ENCODE data around the gene SLC16A3. TPM values are rescaled to one million over a fixed set of nuclear protein-coding genes. Genes with fewer than 3 reads are reported as not detected.

SLC16A3 gene
- total and polyA plus RNA-seq, 2 of the 4 experiments (the other 2 are of a cell fraction) = 49.1 to 181 TPM

DNA sequence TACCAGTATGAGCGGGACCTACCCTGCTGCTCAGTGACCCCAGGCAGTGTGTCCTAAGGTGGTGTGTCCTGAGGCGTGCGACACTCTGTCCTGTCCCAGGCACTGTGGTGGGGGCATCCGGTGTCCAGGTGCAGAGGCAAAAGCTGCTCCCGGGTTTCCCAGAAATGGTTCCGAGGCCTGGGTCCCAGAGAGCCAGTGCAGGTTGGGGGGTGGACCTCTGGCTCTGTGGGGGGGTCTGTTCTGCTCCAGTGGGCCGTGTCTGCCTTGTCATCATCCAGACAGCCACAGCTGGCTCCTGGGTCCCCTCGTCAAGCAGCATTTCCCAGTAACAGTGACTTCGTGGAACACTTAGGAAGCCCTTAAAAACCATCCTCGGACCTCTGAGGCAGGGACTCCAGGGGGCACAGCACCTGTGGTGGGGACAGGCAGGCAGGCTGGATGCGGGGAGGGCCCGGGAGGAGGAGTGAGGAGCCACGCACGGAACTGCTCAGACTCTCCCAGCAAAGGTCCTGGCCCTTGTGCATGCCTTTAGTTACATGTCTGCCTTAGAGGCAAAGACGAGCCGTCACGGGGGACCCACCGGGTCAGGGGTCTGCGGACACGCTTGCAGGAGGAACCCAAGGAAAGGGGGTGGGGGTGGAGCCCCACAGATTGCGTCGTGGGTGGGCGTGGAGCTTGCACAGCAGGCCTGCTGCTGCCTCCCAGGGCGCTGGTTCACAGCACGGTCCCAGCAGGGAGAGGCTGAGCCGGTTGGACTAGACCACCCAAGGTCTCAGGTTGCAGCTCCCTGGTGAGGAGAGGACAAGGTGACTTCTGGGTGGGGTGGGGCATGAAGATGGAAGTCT, 5.6 kb downstream of the SLC16A3 start:
- H3K4ac ChIP-seq (ENCODE audit: low read depth, low read length) = no peak overlapping the region
- WGBS, 2 experiments (ENCODE audit: extremely low coverage in 2 of 2, insufficient read length in 1 of 2) = 52% methylated on average over 11 of the region's 26 CpGs; no CpG with 5 or more reads in 1 of the 2 experiments
- in situ Hi-C loops (cut with MboI; ENCODE audit: low sequenced_read_pairs) = no loop called here
- peaks cover 53% of the 10 kb centered on the region for H3K36me3 ChIP-seq (ENCODE audit: control insufficient read depth, insufficient read depth, low read length)
- H2AK9ac ChIP-seq (replicated peaks; ENCODE audit: low read depth, low read length, poor library complexity) = peak overlapping the region; percentile 96
- H3K14ac ChIP-seq (replicated peaks; ENCODE audit: low read depth, low read length) = no peak overlapping the region
- H2BK15ac ChIP-seq (ENCODE audit: low read depth, low read length) = no peak overlapping the region
- H3K18ac ChIP-seq (ENCODE audit: low read depth, low read length) = no peak overlapping the region
- H2AFZ ChIP-seq (replicated peaks; ENCODE audit: low read length, poor library complexity) = peak overlapping the region; percentile 39
- BruUV-seq (replicated peaks) = no TSS peak
- dilution Hi-C loops (cut with HindIII; ENCODE audit: low sequenced_read_pairs, unreplicated experiment) = no loop called here
- intact Hi-C loops (cut with micrococcal nuclease) = no loop called here
- no peak overlapping the region for H4K5ac ChIP-seq (ENCODE audit: low read depth, low read length)
- H3K23ac ChIP-seq (ENCODE audit: low read depth, low read length) = peak overlapping the region; percentile 66
- DNase-seq (no peak), ATAC-seq (ENCODE audit: low read depth) (no peak)
- no peak overlapping the region for H4K91ac ChIP-seq (ENCODE audit: insufficient read depth, low read depth, low read length)
- no peak overlapping the region for H2BK120ac ChIP-seq (ENCODE audit: low read depth, low read length)
- H3K79me1 ChIP-seq (ENCODE audit: low read depth in 1 of 2, low read length in 2 of 2) = peaks cover 5 to 68% of the 10 kb centered on the region in 2 experiments; a peak in 3 of 4 replicates
- peak overlapping the region; percentile 12; the same call in 1 of the 2 replicates for H3K4me2 ChIP-seq (ENCODE audit: low read depth, low read length)
- no peak overlapping the region for H3K4me3 ChIP-seq (ENCODE audit: insufficient read depth, low read depth, low read length)
- no peaks in the 10 kb centered on the region for H3K9me3 ChIP-seq (ENCODE audit: control insufficient read depth, insufficient read depth, low read length)
- no peak for TF ChIP-seq BHLHE40 (IDR thresholded peaks at IDR 0.05; ENCODE audit: low read depth, low read length)
- TF ChIP-seq FOS (IDR thresholded peaks at IDR 0.05; ENCODE audit: low read depth, low read length) = no peak
- TF ChIP-seq USF2 (IDR thresholded peaks at IDR 0.05; ENCODE audit: low read depth, low read length) = no peak
- no peak for TF ChIP-seq RFX5 (IDR thresholded peaks at IDR 0.05; ENCODE audit: low read depth, low read length)
- no peak for TF ChIP-seq MXI1 (IDR thresholded peaks at IDR 0.05; ENCODE audit: borderline replicate concordance, low read depth, low read length)
- no peak for TF ChIP-seq RCOR1 (IDR thresholded peaks at IDR 0.05; ENCODE audit: insufficient replicate concordance, low read length)
- no peak for TF ChIP-seq SMC3 (IDR thresholded peaks at IDR 0.05; ENCODE audit: low read depth, low read length)
- no peak for TF ChIP-seq NFE2L2 (IDR thresholded peaks at IDR 0.05; ENCODE audit: low read depth, low read length)
- TF ChIP-seq CHD1 (IDR thresholded peaks at IDR 0.05; ENCODE audit: low read depth, low read length) = no peak
- no peak for TF ChIP-seq CEBPB (IDR thresholded peaks at IDR 0.05; ENCODE audit: low read depth, low read length)
- no peak for TF ChIP-seq RAD21 (IDR thresholded peaks at IDR 0.05; ENCODE audit: low read length)
- no peak for TF ChIP-seq POLR2A (IDR thresholded peaks at IDR 0.05; ENCODE audit: low read depth, low read length)
- H3K9me1 ChIP-seq (ENCODE audit: insufficient read depth, low read length) = no peaks in the 10 kb centered on the region
- peak overlapping the region in 1 of 2 experiments; percentile 3; a peak in 1 of 4 replicates for H4K8ac ChIP-seq (ENCODE audit: low read depth in 2 of 2, low read length in 2 of 2)
- H2BK5ac ChIP-seq (ENCODE audit: low read depth, low read length, poor library complexity, severe bottlenecking) = no peak overlapping the region
- ChIA-PET POLR2A (ENCODE audit: unreplicated experiment) (interaction anchor here (0.5 kb wide), 2 partner anchors 14 to 59 kb away, joined by 3 read pairs; no protein-coding TSS in a partner anchor), CTCF (no interaction called here)
- peak overlapping the region; percentile 31; the same call in 1 of the 2 replicates for H3K27ac ChIP-seq (ENCODE audit: insufficient read depth, low read length)
- H3K4me1 ChIP-seq (ENCODE audit: control insufficient read depth, insufficient read depth, low read length) = peaks cover 46% of the 10 kb centered on the region
- H2BK20ac ChIP-seq (ENCODE audit: low read depth, low read length) = no peak overlapping the region
- no peaks in the 10 kb centered on the region for H3K27me3 ChIP-seq (ENCODE audit: control insufficient read depth, insufficient read depth, low read length)
- H3K56ac ChIP-seq (ENCODE audit: extremely low read depth, insufficient read depth, low read length) = no peak overlapping the region
- H3K9ac ChIP-seq (ENCODE audit: low read depth, low read length) = 0 out of 2 replicates have a peak overlapping the region, but pooled peaks have one; percentile 20
- peaks cover 100% of the 10 kb centered on the region for H4K20me1 ChIP-seq (ENCODE audit: insufficient read depth, low read length)
- 0 out of 2 replicates have a peak overlapping the region, but pooled peaks have one; percentile 1 for H2AK5ac ChIP-seq (ENCODE audit: low read depth, low read length)
